ENCODE results near the gene HAGH.

HAGH gene

DNA sequence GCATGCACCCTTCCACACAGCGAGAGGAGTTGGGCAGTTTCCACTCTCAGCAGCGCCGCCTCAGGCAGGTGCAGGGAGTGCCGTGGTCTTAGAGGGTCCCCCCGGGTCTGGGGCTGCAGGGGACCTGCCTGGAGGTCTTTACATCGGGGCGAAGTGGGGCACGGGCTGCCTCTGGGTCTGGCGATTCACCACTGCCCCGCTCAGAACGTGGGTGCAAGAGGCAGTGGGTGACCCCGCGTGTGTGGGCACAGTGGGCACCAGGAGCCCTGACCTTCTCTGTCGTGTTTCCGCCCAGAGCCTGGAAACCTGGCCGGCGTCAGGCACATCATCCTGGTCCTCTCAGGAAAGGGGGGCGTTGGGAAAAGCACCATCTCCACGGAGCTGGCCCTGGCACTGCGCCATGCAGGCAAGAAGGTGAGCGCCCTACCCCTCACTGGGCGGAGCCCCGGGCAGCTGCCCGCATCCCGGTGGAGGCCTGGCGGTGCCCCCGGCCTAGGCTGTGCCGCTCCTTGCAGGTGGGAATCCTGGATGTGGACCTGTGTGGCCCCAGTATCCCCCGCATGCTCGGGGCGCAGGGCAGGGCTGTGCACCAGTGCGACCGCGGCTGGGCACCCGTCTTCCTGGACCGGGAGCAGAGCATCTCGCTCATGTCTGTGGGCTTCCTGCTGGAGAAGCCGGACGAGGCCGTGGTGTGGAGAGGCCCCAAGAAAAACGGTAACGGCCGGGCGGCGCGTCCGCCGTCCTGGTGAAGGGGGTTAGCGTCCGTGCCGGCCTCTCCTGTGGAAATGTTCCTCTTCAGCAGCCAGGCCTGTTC, 40.2 kb downstream of the HAGH start:
- DNase-seq: no peak

DNA sequence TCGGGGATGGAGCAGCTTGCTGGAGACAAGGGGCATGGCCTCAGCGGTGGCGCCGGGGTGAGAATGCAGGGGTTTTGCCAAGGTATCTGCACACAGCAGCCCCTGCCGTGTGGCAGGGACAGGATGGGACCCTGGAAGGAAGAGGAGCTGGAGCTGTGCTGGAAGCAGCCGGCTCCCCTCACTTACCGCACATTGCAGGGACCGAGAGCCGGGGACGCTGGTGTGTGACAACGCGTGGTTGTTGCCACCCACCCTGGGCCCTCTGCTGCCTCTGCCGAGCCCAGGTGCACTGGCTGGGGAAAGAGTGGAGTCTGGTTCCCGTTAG, 40.8 kb downstream of the HAGH start:
- DNase-seq: no peak

DNA sequence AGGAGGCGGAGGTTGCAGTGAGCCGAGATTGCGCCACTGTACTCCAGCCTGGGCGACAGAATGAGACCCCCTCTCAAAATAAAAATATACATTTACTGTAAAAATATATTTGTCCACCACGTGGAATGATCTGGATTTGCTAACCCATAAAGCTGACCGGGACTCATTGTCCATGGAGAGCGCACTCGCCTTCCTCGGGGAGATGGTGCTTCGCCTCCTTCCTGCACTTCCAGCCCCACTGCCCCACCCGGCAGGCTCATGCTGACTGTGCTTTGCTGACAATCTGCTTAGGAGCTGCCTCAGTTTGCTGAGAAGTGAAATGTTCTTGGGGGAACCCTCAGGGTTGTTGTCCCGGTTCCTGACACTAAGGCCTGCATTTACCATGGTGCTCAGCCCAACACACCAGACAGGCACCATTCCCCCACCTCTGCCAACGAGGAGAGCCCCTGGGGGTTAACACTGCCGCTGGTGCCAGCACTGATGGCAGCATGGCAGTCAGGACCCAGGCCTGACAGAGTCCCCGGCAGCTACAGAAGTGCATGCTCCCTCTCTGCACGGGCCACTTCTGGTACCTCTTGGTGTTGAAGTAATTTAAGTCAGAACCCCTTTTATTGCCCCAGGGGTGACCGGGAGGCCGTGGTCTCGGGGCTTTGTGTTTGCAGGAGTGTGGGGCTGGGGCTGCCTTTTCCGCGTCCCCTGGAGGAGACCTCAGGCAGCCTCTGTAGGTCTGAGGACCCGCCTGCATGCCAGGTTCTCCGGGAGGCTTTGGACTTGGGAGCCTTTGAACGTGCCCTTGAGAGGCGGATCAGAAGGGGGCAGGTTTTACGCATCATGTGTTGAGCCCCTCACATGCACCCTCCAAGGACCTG, 41.4 kb downstream of the HAGH start:
- DNase-seq: no peak

DNA sequence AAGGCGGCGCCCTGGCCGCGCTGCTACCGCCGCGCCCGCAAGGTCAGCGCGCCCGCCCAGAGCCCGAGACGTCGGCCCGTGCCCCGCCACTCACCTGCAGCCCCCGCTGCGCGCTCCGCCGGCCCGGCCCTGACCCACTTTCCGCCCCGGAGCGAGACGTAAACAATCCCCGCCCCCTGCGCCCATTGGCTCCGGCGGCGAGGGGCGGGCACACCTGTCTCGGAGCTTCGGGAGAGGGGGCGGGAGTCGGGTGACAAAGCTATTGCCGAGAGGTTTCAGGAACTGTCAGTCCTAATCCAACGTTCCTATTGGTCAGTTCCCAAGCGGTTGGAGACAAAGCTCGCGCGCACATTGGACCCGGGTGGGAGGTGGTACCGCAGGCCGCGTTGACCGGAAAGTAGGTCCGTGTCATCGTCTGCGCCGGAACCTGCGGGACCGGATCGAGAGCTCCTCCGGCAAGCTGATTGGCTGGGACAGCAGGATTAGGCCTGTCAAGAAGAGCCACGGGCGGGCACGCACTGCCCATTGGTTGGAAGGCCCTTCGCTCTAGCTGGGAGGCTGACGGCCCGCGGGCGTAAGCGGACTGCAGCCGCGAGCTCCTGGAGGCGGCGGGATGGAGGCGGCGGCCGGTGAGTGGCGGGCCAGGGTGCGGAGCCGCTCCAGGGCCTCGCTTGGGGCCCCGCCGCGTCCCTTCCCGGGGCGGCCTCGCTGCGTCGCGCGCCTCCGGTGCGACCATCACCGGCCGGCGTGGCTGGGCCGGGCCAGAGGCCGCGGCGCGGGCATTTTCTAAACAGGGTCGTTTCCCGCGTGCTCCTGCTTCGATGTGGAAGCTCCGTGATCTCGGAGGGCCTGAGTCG, 44.0 kb downstream of the HAGH start, which contains the start of the genes NUBP2 and SPSB3:
NUBP2 (plus strand) TSS at position 553 of the 857 bp plus-strand sequence; CDS start at position 614, 61 bp downstream.
SPSB3 (minus strand) TSS at position 164 of the 857 bp plus-strand sequence. CDS start 1,088 bp downstream, outside the sequence.
- DNase-seq: peak; percentile 100

DNA sequence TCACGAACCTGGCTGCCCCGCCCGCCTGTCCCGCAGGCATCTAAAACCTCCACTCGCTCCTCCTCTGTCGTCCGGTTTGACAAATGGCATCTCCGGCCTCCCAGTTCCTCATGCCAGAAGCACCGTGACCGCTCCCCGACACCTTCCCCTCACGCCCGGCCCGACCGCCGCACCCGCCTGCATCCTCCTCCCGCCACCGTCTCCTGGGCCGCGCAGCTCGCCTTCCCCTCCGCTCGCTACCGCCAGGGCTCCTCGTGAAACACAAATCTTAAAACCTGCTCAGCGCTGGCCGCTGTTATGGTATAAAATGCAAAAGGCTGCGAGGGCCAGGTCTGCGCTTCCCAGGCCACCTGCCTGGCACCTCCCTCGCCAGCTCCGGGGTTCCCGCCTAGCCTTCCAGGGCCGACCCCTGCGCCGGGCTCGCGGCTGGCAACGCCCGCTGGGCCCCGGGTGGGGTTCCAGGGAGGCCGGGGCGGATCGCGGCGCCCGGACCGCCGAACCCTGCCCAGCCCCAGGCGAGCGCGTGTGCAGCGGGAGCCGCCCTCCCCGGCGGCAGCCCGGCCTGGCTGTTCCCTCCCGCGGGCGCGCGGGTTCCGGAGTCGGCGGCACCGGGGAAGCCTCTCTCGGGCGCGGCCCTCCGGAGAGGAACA, 44.7 kb downstream of the HAGH start:
- DNase-seq: peak; percentile 31

DNA sequence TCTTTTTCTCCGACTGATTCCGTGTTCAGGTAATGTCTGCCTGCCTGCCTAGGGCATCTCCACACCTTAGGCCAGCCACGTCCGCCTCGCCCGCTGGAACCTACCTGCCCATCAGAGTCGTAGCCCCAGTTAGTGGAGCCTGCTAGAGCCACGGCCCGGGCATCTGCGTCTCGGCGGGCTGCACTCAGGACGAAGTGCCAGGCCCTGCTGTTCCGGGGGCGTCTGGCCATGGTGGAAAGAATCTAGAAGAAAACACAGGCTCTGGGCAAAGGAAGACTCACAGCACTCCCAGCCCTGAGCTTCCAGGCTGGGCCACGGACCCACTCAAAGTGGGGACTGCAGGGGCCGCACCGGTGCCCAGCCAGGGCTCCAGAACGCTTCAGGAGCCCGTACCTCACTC, 45.4 kb downstream of the HAGH start:
- no peak for DNase-seq

DNA sequence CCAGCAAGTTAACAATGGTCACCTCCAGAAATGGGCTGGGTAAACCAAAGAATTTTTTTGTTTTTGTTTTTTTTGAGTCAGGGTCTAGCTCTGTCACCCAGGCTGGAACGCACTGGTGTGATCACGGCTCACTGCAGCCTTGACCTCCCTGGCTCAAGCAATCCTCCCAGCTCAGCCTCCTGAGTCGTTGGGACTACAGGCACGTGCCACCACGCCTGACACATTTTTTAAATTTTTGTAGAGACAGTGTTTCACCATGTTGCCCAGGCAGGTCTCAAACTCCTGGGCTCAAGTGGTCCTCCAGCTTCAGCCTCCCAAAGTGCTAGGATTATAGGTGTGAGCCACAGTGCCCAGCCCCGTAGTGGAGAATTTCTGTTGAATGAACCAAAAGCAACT, 46.0 kb downstream of the HAGH start:
- no peak for DNase-seq

DNA sequence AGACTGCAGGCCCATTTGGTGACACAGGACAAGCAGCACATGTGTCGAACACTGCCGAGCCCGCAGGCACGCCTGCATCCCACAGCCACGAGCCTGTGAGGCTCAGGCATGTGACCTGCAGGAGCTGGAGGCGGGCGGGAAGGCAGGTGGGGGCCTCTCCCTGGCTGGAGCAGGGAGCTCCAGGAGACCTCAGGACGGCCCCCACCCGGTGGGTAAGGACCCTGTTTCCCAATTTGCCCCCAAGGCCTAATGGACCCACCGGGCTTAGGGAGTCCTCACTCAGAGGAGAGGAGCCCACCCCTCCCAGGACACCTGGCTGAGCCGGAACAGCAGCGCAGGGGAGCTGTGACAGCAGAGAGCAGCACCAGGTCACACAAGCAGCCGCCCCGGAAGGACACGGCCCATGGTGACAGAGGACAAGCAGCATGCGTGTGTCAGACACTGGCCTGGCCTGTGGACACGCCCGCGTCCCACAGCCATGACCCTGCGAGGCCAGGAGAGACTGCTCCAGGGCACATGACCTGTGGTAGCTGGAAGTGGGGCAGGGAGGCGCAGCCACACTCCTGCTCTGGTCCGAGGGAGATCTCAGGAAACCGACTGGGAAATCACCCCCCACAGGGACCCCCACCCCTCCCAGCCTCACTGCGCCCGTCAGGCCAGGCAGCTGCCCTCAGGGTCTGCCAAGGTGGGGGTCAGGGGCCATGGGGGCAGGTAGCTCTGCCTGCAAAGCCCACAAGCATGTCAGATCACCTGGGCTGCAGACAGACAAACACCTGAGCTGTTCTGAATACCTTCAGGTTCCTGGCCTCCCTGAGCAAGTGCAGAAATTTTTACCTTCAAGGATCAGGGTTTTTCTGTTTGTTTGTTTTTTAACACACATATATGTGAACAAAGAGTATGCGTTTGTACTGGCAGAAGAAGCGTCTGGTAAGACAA, 46.6 kb downstream of the HAGH start:
- no peak for DNase-seq

DNA sequence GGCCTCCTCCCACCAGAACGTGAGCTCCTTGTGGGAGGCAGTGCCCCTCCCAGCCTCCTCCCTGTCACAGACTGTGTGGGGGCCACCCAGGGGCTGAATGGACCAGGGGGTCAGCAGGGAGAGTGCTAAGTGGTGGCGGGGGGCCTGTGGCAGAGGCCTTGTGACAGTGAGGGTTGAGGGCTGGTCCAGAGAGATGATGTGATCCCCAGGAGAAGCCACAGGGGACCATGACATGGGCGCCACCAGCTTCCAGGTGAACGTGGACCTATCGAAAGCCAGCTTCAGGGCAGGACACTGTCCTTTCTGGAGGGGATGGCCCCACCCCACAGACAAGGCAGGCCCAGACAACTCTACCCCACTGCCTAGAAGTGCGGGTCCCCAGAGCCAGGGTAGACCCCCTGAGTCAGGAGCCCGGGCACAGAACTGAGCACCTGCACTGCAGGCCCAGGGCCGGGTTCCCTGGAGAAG, 47.4 kb downstream of the HAGH start:
- no peak for DNase-seq

DNA sequence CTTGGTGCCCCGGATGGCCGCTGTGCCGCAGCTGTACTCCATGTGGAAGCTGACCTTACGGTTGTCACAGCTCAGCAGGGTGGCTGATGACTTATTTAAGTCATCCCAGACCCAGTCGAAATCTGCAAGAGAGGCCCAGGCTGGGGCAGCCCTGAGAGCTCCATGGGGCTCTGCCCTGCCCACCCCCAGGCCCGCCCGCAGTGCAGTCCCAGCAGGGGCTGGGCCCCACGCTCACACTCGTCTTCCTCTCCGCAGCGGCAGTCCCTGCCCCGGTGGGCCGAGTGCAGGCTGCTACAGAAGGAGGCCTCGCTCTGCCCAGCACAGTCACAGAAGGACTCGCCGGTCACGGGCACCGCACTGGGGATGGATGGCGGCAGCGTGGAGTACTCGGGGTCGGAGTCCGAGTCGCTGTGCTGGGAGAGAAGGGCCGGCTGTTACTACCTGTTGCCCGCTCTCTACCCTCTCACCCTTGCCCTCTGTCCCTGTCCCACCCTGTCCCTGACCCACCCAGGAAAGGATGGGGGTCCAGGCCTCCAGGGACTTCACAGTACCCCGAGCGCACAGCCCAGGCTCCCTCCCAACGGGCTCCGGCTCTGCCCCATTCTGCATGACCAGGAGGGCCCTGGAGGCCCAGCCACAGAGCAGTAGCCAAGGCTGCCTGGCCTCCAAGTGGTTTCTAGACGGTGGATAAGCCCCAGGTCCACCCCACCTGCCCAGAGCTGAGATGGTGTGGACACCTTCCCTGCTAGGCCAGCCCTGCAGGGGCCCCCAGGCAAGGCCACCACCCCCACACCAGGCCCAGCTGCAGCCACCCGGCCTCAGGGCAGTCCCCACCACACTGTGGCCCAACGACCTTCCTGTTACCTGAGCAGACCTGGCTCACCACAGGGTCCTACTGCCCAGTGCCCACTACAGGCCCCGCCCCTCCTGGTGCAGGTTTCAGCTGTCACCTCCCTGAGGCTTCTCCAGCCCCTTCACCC, 48.1 kb downstream of the HAGH start:
- DNase-seq: no peak

DNA sequence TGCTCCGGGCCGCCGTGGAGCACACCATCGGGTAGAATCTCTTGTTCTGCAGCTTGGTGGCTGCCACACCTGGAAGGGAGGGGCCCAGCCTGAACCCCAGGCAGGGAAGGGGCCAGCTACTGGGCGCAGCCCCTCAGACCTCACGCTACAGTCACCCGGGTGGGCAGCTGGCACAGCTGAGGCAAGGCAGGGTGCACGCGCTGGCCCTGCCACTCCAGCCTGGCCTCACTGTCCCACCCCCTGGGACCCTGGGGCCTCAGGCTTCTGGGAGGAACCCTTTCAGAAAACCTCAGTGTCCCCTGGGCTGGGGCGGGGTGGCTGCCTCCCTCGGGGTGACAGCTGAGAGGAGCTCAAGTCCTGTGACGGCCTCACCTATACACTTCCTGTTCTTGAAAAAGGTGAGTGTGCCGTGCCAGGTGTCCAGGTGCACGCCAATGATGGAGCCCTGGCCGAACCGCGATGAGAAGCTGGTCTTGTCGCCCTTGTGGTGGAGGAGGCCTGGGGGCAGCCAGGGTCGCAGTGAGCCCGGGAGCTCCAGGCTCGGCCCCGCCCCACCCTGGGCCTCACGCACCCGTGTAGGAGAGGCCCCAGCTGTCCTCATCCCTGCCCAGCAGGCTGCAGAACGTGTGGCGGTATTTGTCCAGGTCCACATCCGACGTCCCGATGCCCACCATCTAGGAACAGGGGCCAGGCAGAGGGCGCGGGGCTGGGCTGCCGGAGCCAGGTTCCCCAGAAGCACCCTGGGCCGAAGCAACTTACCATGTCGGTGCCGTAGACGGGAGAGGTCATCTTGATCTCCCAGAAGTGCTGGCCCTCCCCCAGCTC, 49.0 kb downstream of the HAGH start:
- no peak for DNase-seq

DNA sequence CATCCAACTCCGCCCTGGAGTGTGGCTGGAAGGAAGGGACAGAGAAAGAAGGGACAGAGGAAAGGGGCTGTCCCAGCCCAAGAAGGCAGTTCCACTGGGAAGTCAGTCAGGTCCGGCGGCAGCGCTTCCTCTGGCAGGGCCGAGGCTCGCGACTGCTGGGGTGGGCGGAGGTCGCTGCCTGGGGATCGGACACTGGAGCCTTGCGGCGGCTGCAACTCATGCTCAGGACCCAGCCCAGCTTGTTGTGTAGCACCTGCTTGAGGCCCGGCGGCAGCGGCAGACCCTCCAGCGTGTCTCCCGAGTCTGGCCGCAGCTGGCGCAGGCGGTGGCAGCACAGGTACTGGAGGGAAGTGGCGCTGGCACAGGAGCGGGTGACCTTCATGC, 49.6 kb downstream of the HAGH start:
- DNase-seq: no peak

DNA sequence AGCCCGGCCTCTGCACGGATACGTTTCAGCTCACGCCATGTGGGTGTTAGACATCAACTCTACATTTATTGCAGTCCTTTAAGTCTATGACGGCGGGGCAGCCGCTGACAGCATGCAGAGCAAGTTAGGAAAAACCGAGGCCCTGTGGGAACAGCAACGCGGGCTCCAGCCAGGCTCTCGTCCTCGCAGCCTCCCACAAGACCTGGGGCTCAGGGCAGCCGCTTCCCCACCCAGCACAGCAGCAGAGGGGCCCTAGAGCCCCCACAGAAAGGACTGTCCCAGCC, 50.0 kb downstream of the HAGH start:
- DNase-seq: no peak

DNA sequence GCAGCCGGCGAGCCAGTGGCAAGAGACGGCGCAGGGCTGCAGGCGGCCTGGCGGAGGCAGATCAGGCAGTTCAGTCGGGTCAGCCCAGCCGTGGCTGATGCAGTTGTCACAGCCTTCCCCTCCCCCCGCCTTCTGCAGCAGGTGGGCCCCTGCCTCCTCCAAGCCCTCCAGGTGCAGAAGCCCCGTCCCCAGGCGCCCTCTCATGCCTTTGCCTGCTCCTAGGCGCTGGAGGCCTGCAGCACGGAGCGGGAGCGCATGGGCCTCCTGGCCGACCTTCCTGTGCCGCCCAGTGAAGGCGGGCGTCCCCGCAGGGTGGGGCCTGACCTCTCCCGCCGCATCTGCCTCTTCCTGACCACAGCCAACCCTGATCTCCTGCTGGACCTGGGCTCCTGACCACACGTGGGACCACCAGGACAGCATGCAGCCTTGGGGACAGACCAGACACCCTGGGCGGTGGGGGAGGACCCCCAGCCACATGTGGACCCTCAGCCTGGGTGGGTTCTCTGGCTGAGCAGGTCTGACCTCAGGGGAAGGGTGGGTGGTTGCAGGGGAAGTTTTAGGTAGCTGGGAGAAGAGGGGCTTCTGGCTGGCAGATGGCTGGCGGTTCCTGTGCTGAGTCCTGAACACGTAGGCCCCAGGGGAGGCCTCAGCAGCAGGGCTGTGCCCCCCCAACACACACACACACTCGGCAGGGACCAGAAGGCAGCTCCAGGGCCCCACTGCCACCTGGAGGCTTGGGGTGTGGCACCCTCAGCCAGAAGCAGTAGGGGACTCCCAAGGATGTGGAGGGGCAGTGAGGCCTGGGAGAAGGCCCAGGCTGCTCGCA, 50.6 kb downstream of the HAGH start:
- DNase-seq: no peak

DNA sequence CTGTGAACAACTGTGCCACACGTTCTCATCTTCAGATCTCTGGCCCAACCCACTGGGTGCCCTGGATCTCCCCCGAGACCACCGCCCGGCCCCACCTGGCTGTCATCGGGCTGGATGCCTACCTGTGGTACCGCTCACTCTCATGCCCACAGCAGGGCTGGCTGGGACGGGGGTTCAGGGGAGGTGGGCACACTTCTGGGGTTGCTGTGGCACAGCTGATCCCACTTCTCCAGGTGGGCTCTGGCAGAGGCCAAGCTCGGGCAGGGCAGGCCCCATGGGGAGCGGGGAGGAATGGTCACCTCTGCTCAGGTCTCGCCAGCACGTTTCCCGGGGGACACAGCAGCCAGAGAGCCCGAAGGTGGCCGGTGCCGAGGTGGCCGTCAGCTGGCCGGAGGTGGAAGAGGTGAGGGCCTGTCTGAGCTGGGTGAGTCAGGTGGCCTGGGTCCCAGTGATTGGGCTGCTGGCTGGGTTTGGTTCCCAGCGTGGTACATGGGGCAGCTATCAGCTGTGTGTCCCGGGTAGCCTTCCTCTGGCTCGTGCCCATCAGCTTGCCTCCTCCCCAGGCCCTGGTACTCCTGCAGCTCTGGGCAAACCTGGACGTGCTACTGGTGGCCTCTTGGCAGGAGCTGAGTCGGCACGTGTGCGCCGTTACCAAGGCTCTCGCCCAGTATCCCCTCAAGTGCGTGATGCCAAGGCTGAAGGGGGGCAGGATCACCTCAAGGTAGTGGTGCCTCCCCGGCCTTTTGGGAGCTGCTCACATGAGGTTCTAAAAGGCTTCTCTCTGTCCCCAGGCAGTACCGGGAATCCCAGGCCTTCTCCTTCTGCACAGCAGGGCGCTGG, 51.4 kb downstream of the HAGH start:
- no peak for DNase-seq

DNA sequence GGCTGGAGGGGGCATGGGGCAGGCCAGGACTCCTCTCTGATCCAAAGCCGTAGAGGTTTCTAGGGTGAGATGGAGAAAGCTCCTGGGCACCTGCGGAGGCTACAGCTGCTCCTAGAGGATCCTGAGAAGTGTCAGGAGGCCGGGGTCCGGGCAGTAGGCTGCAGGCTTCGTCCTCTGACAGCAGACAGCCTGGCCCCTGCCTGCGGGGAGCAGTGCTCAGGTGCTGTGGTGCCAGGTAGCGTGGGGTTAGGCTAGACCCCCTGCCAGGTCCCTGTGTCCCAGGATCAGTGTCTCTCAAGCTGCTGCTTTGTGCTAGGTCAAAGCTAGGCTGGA, 52.2 kb downstream of the HAGH start:
- no peak for DNase-seq

DNA sequence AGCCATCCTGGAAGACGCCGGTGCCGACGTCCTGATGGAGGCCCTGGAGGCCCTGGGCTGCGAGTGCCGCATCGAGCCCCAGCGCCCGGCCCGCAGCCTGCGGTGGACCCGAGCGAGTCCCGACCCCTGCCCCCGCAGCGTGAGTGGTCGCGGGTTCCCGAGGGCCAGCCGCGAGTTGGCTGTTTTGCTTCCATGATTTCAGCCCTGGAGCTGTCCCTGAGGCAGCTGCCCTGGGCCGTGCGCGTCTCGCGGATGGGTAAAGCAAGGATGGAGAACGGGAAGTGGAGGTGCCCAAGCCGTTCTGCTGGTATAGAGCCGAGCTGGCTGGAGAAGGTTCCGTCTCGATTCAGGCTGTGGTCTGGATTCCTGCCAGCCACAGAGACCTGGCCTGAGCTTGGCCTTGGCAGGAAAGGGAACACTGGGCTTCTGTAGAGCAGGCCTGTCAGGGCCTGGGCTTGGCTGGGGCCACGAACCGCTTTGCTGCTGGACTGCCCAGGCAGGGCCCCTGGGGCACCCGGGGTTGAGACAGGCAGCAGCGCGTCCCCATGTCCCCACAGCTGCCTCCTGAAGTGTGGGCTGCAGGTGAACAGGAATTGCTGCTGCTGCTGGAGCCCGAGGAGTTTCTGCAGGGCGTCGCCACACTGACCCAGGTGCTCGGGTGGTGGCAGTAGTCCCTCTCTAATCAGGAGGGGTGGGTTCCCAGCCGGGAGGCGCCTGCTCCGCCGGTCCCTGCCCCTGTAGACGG, 52.8 kb downstream of the HAGH start:
- DNase-seq: no peak
